ENCODE measurements around the gene ANKRD52.
"Not testable (repeated sequence)": the region's sequence is repeated elsewhere in the genome, so short reads cannot be mapped to it uniquely, and the experiment has no call there.

The ANKRD52 gene

GRCh38 chr12:56271031-56271430 lies 12.8 kb upstream of the ANKRD52 start:
- no peak for DNase-seq

GRCh38 chr12:56267443-56268071 lies 9.4 kb upstream of the ANKRD52 start:
- DNase-seq = no peak

- peak; percentile 75 to 89 for DNase-seq
Measured at GRCh38 chr12:56266693-56267442, 8.7 kb upstream of the ANKRD52 start, which contains the start of gene COQ10A. Gene COQ10A (plus strand): TSS chr12:56266942. CDS start chr12:56267119, 177 bp downstream.

GRCh38 chr12:56266068-56266692 lies 8.0 kb upstream of the ANKRD52 start:
- DNase-seq = not testable (repeated sequence)

GRCh38 chr12:56262955-56263354 lies 4.8 kb upstream of the ANKRD52 start:
- DNase-seq = not testable (repeated sequence)

GRCh38 chr12:56261503-56262232 lies 3.5 kb upstream of the ANKRD52 start:
- DNase-seq = no peak

- no peak for DNase-seq
Measured at GRCh38 chr12:56260921-56261320, 2.7 kb upstream of the ANKRD52 start.

- DNase-seq = no peak
Measured at GRCh38 chr12:56260380-56260779, 2.2 kb upstream of the ANKRD52 start.

- peak in 1 of 2 experiments; percentile 20 for DNase-seq
Measured at GRCh38 chr12:56258820-56259183, 618 bp upstream of the ANKRD52 start.

GRCh38 chr12:56257491-56258067 lies 605 bp downstream of the ANKRD52 start:
- DNase-seq = peak in 1 of 2 experiments; percentile 54

- no peak for DNase-seq
Measured at GRCh38 chr12:56257071-56257470, 1.1 kb downstream of the ANKRD52 start.

- DNase-seq = no peak
Measured at GRCh38 chr12:56256326-56256960, 1.7 kb downstream of the ANKRD52 start.

GRCh38 chr12:56255671-56256070 lies 2.5 kb downstream of the ANKRD52 start:
- DNase-seq = no peak

- DNase-seq = no peak
Measured at GRCh38 chr12:56253091-56253490, 5.1 kb downstream of the ANKRD52 start.

GRCh38 chr12:56252649-56253048 lies 5.5 kb downstream of the ANKRD52 start:
- no peak for DNase-seq

GRCh38 chr12:56248711-56249110 lies 9.5 kb downstream of the ANKRD52 start:
- no peak for DNase-seq

GRCh38 chr12:56247923-56248322 lies 10.3 kb downstream of the ANKRD52 start:
- DNase-seq = no peak

- no peak for DNase-seq
Measured at GRCh38 chr12:56244494-56244893, 13.7 kb downstream of the ANKRD52 start.

- DNase-seq = no peak
Measured at GRCh38 chr12:56243731-56244181, 14.4 kb downstream of the ANKRD52 start.

GRCh38 chr12:56242986-56243385 lies 15.2 kb downstream of the ANKRD52 start:
- DNase-seq = no peak

- no peak for DNase-seq
Measured at GRCh38 chr12:56241424-56242303, 16.5 kb downstream of the ANKRD52 start.
